WTC11 (cell line): ENCODE results near the gene FXYD7.

Source experiments
- ATF1 ChIP-seq: sonication (generic); formaldehyde crosslinking; IDR thresholded peaks from 2 replicates; pipeline ENCODE4 v1.8.1; 2023; ENCODE audit warnings: mild to moderate bottlenecking, moderate library complexity, missing genetic modification reagents
- ATF3 ChIP-seq: sonication (generic); formaldehyde crosslinking; conservative IDR thresholded peaks from 2 replicates; pipeline ENCODE4 v1.8.1; 2022; ENCODE audit warnings: mild to moderate bottlenecking, missing genetic modification reagents
- CREB1 ChIP-seq: sonication (generic); formaldehyde crosslinking; IDR thresholded peaks from 2 replicates; pipeline ENCODE4 v1.8.0; 2023; ENCODE audit warnings: mild to moderate bottlenecking, missing genetic modification reagents
- CTCF ChIP-seq: fragments of 200-600 bp; IDR thresholded peaks from 2 replicates; pipeline ENCODE4 v1.8.0; 2022; ENCODE audit warnings: antibody characterized with exemption
- E2F4 ChIP-seq: sonication (generic); formaldehyde crosslinking; IDR thresholded peaks from 2 replicates; pipeline ENCODE4 v1.8.1; 2022; ENCODE audit warnings: low read depth, mild to moderate bottlenecking, moderate library complexity, missing genetic modification reagents, borderline replicate concordance
- FOXP4 ChIP-seq: sonication (generic); formaldehyde crosslinking; IDR thresholded peaks from 2 replicates; pipeline ENCODE4 v1.8.0; 2022; ENCODE audit warnings: mild to moderate bottlenecking, missing genetic modification reagents
- JUN ChIP-seq: sonication (generic); formaldehyde crosslinking; IDR thresholded peaks from 2 replicates; pipeline ENCODE4 v1.8.0; 2023; ENCODE audit warnings: mild to moderate bottlenecking, missing genetic modification reagents
- NR3C1 ChIP-seq: sonication (generic); formaldehyde crosslinking; conservative IDR thresholded peaks from 2 replicates; pipeline ENCODE4 v1.8.1; 2023; ENCODE audit warnings: low read depth, mild to moderate bottlenecking, missing genetic modification reagents
- PRDM15 ChIP-seq: sonication (generic); formaldehyde crosslinking; IDR thresholded peaks from 2 replicates; pipeline ENCODE4 v1.8.0; 2022; ENCODE audit warnings: missing genetic modification reagents
- ZMAT4 ChIP-seq: fragments of 250-450 bp; sonication (Bioruptor Pico); IDR thresholded peaks from 2 replicates; pipeline ENCODE4 v1.9.0; 2021; ENCODE audit warnings: mild to moderate bottlenecking
- ZNF317 ChIP-seq: sonication (generic); formaldehyde crosslinking; IDR thresholded peaks from 2 replicates; pipeline ENCODE4 v1.8.1; 2023; ENCODE audit warnings: low read depth, mild to moderate bottlenecking, moderate library complexity, missing genetic modification reagents, borderline replicate concordance
- ZNF512 ChIP-seq: sonication (generic); formaldehyde crosslinking; IDR thresholded peaks from 2 replicates; pipeline ENCODE4 v1.8.1; 2022; ENCODE audit warnings: missing genetic modification reagents, borderline replicate concordance

GRCh38 chr19:35174226-35174625, 31.2 kb downstream of the FXYD7 start:
- TF ChIP-seq FOXP4 (CRISPR knock-in tag) (no peak), ATF3 (CRISPR knock-in tag) (no peak), CTCF (no peak), CREB1 (CRISPR knock-in tag) (no peak), ZNF317 (CRISPR knock-in tag) (no peak), PRDM15 (CRISPR knock-in tag) (no peak), ZMAT4 (no peak), NR3C1 (CRISPR knock-in tag) (no peak), ZNF512 (no peak), E2F4 (CRISPR knock-in tag) (no peak), ATF1 (no peak), JUN (CRISPR knock-in tag) (no peak)
